Stimulated activated naive CD4-positive, alpha-beta T cell (primary cell): ENCODE results near the gene SVIL.
"Not testable (repeated sequence)": the region's sequence is repeated elsewhere in the genome, so short reads cannot be mapped to it uniquely, and the experiment has no call there.

Source experiments
- DNase-seq, 6 experiments: peaks; one replicate each; lab custom pipeline; 2025; lab: John Stamatoyannopoulos, UW

Gene SVIL

GRCh38 chr10:29649561-29650551 lies 15.1 kb upstream of the SVIL start:
- no peak for DNase-seq

GRCh38 chr10:29648983-29649268 lies 14.2 kb upstream of the SVIL start:
- no peak for DNase-seq

DNA sequence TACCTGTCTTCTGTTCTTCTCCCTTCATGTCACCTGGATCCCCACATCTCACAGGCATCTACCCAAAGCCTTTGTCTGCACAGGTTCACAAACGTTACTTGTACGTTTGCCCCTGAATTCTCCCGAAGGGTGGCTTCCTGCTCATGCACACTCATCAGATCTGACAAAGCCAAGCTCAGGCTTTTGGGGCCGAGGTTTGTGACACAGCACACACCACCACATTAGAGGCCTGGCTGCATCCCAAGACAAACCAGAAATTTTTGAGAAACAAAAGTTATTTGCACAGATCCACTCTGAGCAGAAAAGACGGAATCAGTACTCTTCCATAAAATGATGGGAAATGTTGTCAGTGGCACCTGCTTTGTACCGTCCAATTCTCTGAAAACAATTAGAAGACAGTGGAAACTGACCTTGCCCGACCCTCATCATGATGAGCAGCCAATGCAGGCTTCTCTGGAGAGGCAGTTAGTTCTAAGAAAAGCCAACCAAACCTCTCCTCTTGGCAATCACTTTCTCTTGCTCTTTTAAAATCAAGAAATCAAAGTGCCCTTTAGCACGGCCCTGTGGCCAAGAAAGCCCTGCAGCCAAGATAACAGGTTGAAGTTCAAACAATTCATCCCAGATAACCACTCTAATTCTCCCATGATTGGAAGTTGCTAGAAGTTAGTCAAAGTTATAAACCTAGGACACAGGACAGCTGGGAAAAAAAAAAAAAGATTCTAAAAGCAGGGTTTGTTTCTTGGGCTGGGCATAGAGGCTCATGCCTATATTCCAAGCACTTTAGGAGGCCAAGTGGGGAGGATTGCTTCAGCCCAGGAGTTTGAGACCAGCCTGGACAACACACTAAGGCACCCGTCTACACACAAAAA lies 13.6 kb upstream of the SVIL start:
- peak in 4 of 6 experiments; percentile 4 to 38 (median 22) for DNase-seq

DNA sequence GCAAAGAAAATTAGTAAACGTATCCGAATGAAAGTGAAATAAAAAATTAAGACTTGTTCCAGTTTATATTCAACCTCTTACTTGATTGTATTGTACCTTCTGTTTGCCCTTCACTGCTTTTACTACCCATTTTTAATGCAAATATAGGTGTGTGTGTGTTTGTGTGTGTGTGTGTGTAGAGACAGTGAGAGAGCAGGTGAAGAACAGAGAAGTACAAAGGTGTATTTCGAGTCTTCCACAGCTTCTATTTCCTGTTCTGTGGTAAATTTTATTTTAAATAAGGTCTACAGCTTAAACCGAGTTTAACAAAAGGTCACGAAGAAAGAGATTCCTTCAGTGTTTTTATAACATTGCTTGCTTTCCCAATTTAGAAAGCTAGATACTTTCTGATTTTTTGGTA lies 12.7 kb upstream of the SVIL start:
- DNase-seq, result peak in 3 of 6 experiments; percentile 2 to 28 (median 7)

GRCh38 chr10:29646960-29647461 lies 12.2 kb upstream of the SVIL start:
- no peak for DNase-seq

DNA sequence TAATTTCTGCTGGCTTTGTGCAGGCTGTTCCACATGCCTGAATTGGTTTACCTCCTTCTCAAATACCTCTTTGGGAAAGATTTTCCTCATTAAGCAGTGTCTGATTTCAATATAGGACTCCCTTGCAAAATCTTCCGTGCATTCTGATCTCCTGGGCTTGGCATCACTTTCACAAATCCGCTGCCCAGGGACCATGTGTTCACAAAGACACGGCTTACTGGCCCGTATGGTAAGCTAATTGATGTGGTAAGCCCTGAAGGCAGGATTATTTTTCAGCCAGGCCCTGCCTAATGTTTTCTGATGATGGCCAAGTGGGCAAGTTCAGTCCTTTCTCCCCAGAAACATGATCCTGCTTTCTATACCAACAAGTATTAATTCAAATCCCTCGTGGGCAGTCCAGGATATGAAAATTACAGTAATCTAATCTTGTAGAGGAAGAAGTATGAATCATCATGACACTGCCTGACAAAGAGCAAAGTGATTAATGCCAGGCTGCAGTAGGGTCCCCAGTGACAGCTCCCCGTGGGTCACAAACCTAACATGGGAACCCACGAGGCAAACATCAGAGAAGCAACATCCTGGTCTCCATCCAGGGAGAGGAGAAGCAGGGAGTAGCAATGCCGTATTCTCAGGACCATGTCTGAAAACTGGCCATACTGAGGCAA lies 11.6 kb upstream of the SVIL start:
- DNase-seq, result no peak

DNA sequence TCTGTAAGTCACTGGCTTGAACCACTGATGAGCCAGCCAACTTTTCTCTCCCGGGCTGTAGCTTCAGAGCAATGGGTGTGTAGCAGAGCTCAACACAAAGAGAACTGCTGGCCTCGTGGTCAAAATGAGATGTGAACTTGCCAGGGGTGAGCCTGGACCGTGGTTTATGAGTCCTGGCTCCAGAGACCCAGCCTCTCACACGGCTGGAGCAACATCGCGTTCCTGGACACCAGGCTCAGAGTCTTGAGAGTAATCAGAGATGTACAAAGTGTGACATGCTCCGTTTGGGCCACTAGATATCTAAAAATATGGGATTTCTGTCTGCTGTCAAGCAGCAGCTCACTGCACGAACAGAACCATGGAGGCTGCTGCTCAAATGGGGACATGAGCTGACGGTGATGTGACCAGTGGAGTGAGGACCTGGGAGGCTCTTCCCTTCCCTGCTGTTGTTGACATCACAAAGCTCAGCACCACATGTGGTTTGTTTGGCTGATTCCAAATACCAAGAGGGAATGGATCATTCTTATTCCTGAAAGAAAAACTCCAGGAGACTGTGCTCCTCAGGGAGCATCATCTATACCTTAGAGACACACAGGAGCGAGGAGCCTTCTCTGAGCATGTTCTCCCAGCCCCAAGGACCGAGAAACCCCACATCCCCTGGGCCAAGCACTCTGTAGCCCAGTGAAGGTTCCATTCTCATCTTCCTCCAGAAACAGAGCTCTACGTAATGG lies 9.2 kb upstream of the SVIL start:
- no peak for DNase-seq

DNA sequence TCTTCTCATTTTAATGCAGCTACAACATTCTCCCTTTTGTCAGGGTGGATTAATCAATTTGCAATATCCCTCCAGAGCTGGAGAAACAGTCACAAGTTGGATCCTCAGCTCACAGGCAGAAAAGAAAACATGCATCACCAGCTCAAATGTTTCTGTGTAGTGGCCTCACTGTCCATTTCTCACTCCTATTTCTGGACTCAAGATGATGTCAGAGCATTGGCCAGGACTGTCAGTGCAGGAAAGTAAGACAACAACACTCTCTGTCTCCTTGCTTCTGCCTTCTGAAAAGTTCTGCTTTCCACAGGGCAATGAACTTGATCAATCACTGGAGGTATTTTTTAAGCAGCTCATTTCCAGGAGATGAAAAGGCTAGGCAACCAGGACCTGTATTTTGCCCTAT lies 8.2 kb upstream of the SVIL start:
- no peak for DNase-seq

- DNase-seq, result no peak
These were observed 2.8 kb upstream of the SVIL start for GRCh38 chr10:29637537-29637936.

GRCh38 chr10:29636178-29636577 lies 1.4 kb upstream of the SVIL start:
- DNase-seq, result peak in 1 of 6 experiments; percentile 6

GRCh38 chr10:29635711-29636144 lies 957 bp upstream of the SVIL start:
- DNase-seq, result peak in 1 of 6 experiments; percentile 5

- no peak for DNase-seq
These were observed 666 bp downstream of the SVIL start for GRCh38 chr10:29634105-29634504.

DNA sequence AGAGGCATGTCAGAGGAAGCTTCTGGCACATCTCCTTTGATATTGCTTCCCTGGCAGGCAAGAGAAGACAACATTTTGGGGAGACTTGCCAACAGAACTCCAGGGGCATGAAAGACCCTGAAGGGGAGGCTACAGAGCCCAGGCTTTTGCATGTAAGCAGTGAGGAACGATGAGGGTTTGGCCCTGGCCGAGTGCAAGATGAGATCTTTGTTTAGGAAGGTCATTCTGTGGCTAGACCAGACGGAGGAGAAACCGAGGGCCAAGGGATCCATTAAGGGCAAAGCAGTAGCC lies 3.8 kb downstream of the SVIL start:
- no peak for DNase-seq

DNA sequence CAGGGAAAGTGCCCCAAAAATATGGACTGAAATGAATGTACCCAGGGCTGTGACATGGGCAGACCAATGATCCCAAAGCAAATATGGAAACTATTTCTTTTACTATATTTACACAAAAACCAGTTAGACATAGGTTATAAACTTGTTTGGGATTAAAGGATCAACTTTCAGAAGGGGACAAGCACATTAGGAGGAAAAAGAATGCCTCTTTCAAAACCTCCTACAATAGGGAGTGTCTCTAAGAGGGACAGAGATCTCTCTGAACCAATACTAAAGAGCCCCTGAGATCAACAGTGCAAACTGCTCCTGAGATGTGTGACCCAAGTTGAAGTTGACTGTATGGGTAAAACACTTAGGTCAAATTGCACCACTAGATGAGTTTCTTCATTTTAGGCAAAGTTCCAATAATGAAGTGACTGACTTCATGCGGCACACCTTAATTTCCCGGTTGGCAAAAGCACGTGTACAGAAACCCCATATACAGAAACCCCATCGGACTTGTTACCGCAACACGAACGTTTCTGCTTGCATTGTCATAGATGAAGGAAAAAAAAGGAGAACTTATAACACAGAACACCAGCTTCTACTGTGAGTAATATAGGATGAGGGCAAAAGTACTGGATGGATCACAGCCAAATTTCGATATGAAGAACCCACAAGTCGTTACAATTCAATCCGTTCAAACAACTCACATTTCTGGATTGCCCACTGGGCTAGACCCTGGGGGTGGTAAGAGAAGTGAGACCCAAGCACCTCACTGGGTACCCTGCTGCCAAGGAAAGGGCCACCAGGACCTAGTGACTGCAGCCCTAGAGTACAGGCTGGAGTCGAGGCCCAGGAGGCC lies 4.3 kb downstream of the SVIL start:
- no peak for DNase-seq

DNA sequence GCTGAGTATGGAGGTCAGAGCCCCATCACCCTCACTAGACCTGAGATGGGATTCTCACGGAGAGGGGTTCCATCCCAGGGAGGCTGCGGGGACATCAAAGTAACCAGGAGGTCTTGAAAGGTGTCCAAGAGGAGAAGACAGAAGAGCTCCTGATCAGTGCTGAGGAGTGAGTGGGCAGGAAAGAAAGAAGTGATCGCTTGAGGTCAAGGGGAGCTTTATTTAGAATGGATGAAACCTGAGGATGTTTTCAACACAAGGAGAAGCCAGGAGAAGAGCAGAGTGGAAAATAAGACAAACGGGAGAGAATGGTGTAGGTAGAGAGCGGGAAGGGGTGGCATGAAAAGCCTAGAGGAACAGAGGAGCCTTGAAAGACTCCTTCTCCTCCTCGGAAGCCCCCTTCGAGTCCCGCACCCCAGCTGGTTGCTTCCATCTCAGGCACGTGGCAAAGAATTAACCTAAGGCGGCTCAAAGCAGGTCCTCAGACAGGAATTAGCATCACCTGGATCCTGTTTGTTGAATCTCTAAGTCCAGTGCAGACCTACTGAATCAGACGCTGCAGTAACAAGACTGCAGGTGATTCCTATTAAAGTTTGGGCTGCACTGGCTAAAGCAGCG lies 5.8 kb downstream of the SVIL start:
- no peak for DNase-seq

- no peak for DNase-seq
These were observed 6.5 kb downstream of the SVIL start for GRCh38 chr10:29628311-29628710.

DNA sequence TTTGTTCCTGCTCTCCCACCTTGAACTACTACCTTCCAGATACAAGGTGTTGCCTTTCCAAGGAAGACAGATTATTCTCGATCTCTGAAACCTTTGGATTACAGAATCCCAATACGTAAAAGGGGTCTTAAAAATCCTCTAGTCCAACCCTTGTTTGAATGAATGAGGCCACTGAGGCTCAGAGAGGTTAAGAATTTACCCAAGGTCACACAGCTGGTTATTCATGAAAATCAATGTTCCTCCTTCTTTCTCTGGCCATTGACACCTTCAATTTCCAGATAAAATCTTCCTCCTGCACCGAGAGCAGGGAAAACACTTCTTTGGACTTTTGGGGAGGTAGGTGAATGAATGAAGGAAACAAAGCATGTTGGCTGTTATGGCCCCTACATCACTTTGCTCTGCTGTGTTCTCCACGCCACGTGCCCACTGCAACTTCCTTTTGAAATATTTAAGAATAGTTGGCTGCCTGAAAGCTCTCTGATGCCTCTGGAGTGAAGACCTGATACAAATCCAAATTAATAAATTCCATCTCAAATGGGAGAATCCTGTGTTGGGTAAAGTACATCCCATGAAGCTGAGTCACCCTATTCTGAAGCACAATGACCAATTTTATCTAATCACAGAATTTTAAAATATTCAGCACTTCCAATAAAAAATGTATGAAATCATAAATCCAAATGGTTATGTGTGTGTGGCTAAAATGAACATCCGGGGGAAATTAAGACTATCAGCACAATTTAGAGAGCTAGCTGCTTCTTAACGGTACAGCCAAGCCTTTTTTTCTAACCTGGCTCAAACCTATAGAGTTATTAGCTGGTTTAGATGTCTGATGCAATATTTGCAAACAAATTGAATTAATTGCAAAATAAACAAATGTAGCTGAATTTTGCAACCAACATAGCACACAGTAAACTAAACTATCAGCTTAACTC lies 7.3 kb downstream of the SVIL start:
- DNase-seq, result no peak

DNA sequence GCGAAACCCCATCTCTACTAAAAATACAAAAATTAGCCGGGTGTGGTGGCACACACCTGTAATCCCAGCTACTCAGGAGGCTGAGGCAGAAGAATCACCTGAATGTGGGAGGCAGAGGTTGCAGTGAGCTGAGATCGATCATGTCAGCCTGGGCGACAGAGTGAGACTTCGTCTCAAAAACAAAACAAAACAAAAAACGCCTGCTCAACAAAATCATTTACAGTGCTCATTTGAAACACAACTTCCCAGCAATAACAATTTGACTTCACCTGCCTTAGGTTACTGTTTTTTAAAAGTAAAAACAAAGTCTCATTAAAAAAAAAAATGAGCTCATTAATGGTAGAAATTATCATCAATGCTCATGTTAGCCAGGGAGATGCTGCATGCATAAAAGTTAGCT lies 10.4 kb downstream of the SVIL start:
- not testable (repeated sequence) for DNase-seq

DNA sequence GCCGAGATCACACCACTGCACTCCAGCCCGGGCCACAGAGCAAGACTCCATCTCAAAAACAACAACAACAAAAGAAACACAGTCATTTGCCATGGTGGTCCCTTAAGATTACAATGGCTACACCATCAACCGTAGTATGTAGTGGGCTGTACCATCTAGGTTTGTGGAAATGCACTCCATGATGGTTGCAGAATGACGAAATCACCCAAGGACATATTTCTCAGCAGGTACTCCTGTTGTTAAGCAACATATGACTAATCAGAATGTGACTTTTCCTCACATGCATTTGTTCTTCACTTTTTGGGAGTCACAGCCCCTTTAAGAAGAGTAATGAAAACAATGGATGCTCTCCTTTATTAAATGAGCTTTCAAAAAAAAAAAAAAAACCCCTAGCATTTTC lies 11.0 kb downstream of the SVIL start:
- DNase-seq, result no peak
